ENCODE data around the gene GABPB2.
A peak's percentile ranks its signal among the peaks of the same experiment; 100 is the strongest.

The GABPB2 gene

GRCh38 chr1:151070474-151071276 lies at the start of gene GABPB2:
Gene GABPB2, plus strand, starts transcription at chr1:151070761. Its CDS starts 17,429 bp downstream, at chr1:151088190.
- Mint-ChIP-seq H3K4me1 (ENCODE audit: low read depth) (peaks cover 34% of the 10 kb centered on the region), H3K4me3 (peak within 1 kb of the TSS; percentile 98), H3K9me3 (no peaks in the 10 kb centered on the region), H3K27me3 (no peaks in the 10 kb centered on the region), H3K27ac (peak within 1 kb of the TSS; percentile 98), H3K36me3 (ENCODE audit: low read depth) (peaks cover 40% of the 10 kb centered on the region)
- DNase-seq, result peak; percentile 93

DNA sequence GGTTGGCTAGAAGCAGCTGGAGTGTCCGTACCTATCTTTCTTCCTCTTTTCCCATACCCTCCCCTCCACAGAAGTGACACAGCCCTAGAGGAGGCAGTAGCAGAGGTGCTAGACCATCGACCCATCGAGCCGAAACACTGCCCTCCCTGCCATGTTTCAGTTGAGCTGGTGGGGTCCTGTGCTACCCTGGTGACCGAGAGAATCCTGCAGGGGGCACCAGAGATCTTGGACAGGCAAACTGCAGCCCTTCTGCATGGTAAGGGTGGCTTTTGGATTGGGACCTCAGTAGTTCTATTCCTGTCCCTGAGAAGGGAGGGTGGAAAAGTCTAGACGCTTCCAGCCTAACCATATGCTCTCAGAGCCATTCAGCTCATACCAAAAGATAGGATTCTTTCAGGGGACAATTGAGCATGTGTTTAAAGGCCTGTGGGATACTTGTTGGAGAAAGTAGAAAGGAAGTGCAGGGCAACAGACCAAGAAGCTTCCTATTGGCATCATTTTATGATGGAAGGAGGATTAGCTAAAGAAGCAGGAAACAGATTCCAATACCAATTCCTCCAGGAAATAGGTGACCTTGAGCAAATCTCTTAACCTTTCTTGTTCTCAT lies 45.9 kb upstream of the GABPB2 start:
- H3K27me3 Mint-ChIP-seq, result no peaks in the 10 kb centered on the region
- peaks cover 6% of the 10 kb centered on the region for H3K4me1 Mint-ChIP-seq (ENCODE audit: low read depth)
- DNase-seq, result peak; percentile 83
- peak overlapping the region; percentile 67 for H3K27ac Mint-ChIP-seq
- H3K9me3 Mint-ChIP-seq, result no peaks in the 10 kb centered on the region
- H3K36me3 Mint-ChIP-seq (ENCODE audit: low read depth), result peaks cover 51% of the 10 kb centered on the region
- no peak overlapping the region for H3K4me3 Mint-ChIP-seq

GRCh38 chr1:151026460-151026859 lies 44.1 kb upstream of the GABPB2 start:
- peaks cover 64% of the 10 kb centered on the region for H3K36me3 Mint-ChIP-seq (ENCODE audit: low read depth)
- no peak for DNase-seq
- no peaks in the 10 kb centered on the region for H3K9me3 Mint-ChIP-seq
- no peaks in the 10 kb centered on the region for H3K27me3 Mint-ChIP-seq
- H3K4me3 Mint-ChIP-seq, result no peak overlapping the region
- no peak overlapping the region for H3K27ac Mint-ChIP-seq
- peaks cover 6% of the 10 kb centered on the region for H3K4me1 Mint-ChIP-seq (ENCODE audit: low read depth)

- no peak overlapping the region for H3K27ac Mint-ChIP-seq
- DNase-seq, result no peak
- no peaks in the 10 kb centered on the region for H3K9me3 Mint-ChIP-seq
- H3K27me3 Mint-ChIP-seq, result no peaks in the 10 kb centered on the region
- no peak overlapping the region for H3K4me3 Mint-ChIP-seq
- peaks cover 62% of the 10 kb centered on the region for H3K36me3 Mint-ChIP-seq (ENCODE audit: low read depth)
- no peaks in the 10 kb centered on the region for H3K4me1 Mint-ChIP-seq (ENCODE audit: low read depth)
Measured at GRCh38 chr1:151032164-151032563, 38.4 kb upstream of the GABPB2 start.

- H3K27me3 Mint-ChIP-seq, result no peaks in the 10 kb centered on the region
- H3K9me3 Mint-ChIP-seq, result no peaks in the 10 kb centered on the region
- peak overlapping the region; percentile 0 for H3K27ac Mint-ChIP-seq
- no peaks in the 10 kb centered on the region for H3K4me1 Mint-ChIP-seq (ENCODE audit: low read depth)
- H3K4me3 Mint-ChIP-seq, result no peak overlapping the region
- H3K36me3 Mint-ChIP-seq (ENCODE audit: low read depth), result peaks cover 40% of the 10 kb centered on the region
- no peak for DNase-seq
Measured at GRCh38 chr1:151035167-151035566, 35.4 kb upstream of the GABPB2 start.

DNA sequence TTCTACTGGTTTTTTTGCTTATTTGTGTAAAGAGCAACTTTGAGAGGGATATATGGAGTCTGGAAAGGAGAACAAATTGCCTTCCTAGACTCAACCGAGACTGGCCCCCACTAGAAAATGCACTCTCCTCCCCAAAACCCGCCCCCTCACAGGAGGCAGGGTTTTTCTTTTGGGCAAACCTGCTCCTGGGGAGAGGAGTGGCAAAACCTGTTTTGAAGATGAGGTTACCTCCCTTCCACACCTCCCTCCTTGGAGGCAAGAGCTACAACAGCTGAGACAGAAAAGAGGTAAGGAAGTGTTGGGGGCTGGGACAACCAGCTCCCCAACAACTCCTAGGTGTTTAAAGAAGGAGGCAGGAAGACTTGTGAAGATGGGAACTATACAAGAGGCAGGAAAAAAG lies 34.2 kb upstream of the GABPB2 start, which contains the start of gene BNIPL:
Gene BNIPL (plus strand): TSS at position 231 of the 400 bp plus-strand sequence. CDS start 140 bp downstream, at position 371.
- no peak within 1 kb of the TSS for H3K4me3 Mint-ChIP-seq
- H3K9me3 Mint-ChIP-seq, result no peaks in the 10 kb centered on the region
- DNase-seq, result no peak
- H3K27ac Mint-ChIP-seq, result no peak within 1 kb of the TSS
- H3K27me3 Mint-ChIP-seq, result no peaks in the 10 kb centered on the region
- H3K36me3 Mint-ChIP-seq (ENCODE audit: low read depth), result peaks cover 28% of the 10 kb centered on the region
- H3K4me1 Mint-ChIP-seq (ENCODE audit: low read depth), result no peaks in the 10 kb centered on the region

- H3K4me3 Mint-ChIP-seq, result no peak overlapping the region
- H3K4me1 Mint-ChIP-seq (ENCODE audit: low read depth), result no peaks in the 10 kb centered on the region
- peaks cover 25% of the 10 kb centered on the region for H3K36me3 Mint-ChIP-seq (ENCODE audit: low read depth)
- H3K9me3 Mint-ChIP-seq, result no peaks in the 10 kb centered on the region
- H3K27me3 Mint-ChIP-seq, result no peaks in the 10 kb centered on the region
- no peak for DNase-seq
- no peak overlapping the region for H3K27ac Mint-ChIP-seq
Measured at GRCh38 chr1:151037032-151037431, 33.5 kb upstream of the GABPB2 start.

GRCh38 chr1:151039521-151039920 lies 31.0 kb upstream of the GABPB2 start:
- H3K9me3 Mint-ChIP-seq, result no peaks in the 10 kb centered on the region
- no peaks in the 10 kb centered on the region for H3K27me3 Mint-ChIP-seq
- peaks cover 11% of the 10 kb centered on the region for H3K4me1 Mint-ChIP-seq (ENCODE audit: low read depth)
- H3K4me3 Mint-ChIP-seq, result no peak overlapping the region
- H3K36me3 Mint-ChIP-seq (ENCODE audit: low read depth), result peaks cover 15% of the 10 kb centered on the region
- no peak for DNase-seq
- H3K27ac Mint-ChIP-seq, result no peak overlapping the region

- no peaks in the 10 kb centered on the region for H3K27me3 Mint-ChIP-seq
- H3K9me3 Mint-ChIP-seq, result no peaks in the 10 kb centered on the region
- no peak overlapping the region for H3K27ac Mint-ChIP-seq
- H3K4me1 Mint-ChIP-seq (ENCODE audit: low read depth), result peaks cover 34% of the 10 kb centered on the region
- no peak overlapping the region for H3K4me3 Mint-ChIP-seq
- no peak for DNase-seq
- peaks cover 11% of the 10 kb centered on the region for H3K36me3 Mint-ChIP-seq (ENCODE audit: low read depth)
Measured at GRCh38 chr1:151043163-151043562, 27.4 kb upstream of the GABPB2 start.

- peak within 1 kb of the TSS; percentile 92 for H3K27ac Mint-ChIP-seq
- H3K9me3 Mint-ChIP-seq, result no peaks in the 10 kb centered on the region
- H3K4me3 Mint-ChIP-seq, result peak within 1 kb of the TSS; percentile 90
- no peaks in the 10 kb centered on the region for H3K27me3 Mint-ChIP-seq
- peaks cover 42% of the 10 kb centered on the region for H3K36me3 Mint-ChIP-seq (ENCODE audit: low read depth)
- DNase-seq, result peak; percentile 77
- peaks cover 71% of the 10 kb centered on the region for H3K4me1 Mint-ChIP-seq (ENCODE audit: low read depth)
Measured at GRCh38 chr1:151047591-151047924, 23.0 kb upstream of the GABPB2 start, which contains the start of gene C1orf56. Gene C1orf56, plus strand, starts transcription at chr1:151047751. Its CDS starts 97 bp downstream, at chr1:151047848.

- Mint-ChIP-seq H3K9me3 (no peaks in the 10 kb centered on the region), H3K4me1 (ENCODE audit: low read depth) (peaks cover 69% of the 10 kb centered on the region), H3K36me3 (ENCODE audit: low read depth) (peaks cover 45% of the 10 kb centered on the region), H3K27me3 (no peaks in the 10 kb centered on the region), H3K27ac (peak overlapping the region; percentile 92), H3K4me3 (peak overlapping the region; percentile 90)
- peak; percentile 74 for DNase-seq
Measured at GRCh38 chr1:151047925-151048644, 22.5 kb upstream of the GABPB2 start.

- Mint-ChIP-seq H3K9me3 (no peaks in the 10 kb centered on the region), H3K4me1 (ENCODE audit: low read depth) (peaks cover 66% of the 10 kb centered on the region), H3K27ac (peak overlapping the region; percentile 92), H3K36me3 (ENCODE audit: low read depth) (peaks cover 50% of the 10 kb centered on the region), H3K27me3 (no peaks in the 10 kb centered on the region), H3K4me3 (peak overlapping the region; percentile 90)
- no peak for DNase-seq
Measured at GRCh38 chr1:151048645-151049032, 21.9 kb upstream of the GABPB2 start.

GRCh38 chr1:151049458-151049857 lies 21.1 kb upstream of the GABPB2 start:
- no peaks in the 10 kb centered on the region for H3K27me3 Mint-ChIP-seq
- no peaks in the 10 kb centered on the region for H3K9me3 Mint-ChIP-seq
- H3K4me1 Mint-ChIP-seq (ENCODE audit: low read depth), result peaks cover 69% of the 10 kb centered on the region
- peak overlapping the region; percentile 25 for H3K4me3 Mint-ChIP-seq
- H3K36me3 Mint-ChIP-seq (ENCODE audit: low read depth), result peaks cover 58% of the 10 kb centered on the region
- peak overlapping the region; percentile 67 for H3K27ac Mint-ChIP-seq
- DNase-seq, result no peak

GRCh38 chr1:151050051-151050688 lies 20.4 kb upstream of the GABPB2 start:
- Mint-ChIP-seq H3K27ac (peak overlapping the region; percentile 81), H3K4me1 (ENCODE audit: low read depth) (peaks cover 76% of the 10 kb centered on the region), H3K27me3 (no peaks in the 10 kb centered on the region), H3K9me3 (no peaks in the 10 kb centered on the region), H3K4me3 (no peak overlapping the region), H3K36me3 (ENCODE audit: low read depth) (peaks cover 66% of the 10 kb centered on the region)
- no peak for DNase-seq

Measured in activated T-cell treated with anti-CD3 and anti-CD28 coated beads, Interleukin-2, amount 50 U/mL, for 24 hours (primary cell).